Measurements from ENCODE around the gene SOX8.

SOX8 gene

DNA sequence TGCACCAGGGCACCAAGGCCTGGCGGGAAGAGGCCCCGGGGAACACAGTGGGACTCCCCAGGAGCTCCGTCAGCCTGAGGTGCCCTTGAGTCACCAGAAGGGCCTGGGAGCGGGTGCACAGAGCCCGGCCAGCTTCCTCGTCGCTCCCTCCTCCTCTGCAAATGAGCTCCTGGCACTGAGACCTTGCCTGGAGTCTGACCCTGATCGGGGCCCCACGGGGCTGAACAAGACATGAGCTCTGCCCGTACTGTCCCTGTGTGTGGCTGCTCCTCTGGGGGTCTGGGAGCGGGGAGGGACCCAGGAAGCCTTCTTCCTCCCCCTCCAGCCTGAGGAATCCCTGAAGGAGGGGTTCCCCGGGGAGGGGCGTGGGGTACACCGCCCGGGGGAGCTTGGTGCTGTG is 54.6 kb downstream of the SOX8 start:
- Histone ChIP-seq H3K9ac (ENCODE audit: low read length in 5 of 5) (no peak overlapping the region), H3K27ac (ENCODE audit: low read depth, low read length) (no peak overlapping the region), H3K4me3 (ENCODE audit: low read depth in 1 of 5, low read length in 5 of 5) (no peak overlapping the region), H3K9me3 (ENCODE audit: control insufficient read depth in 5 of 5, low read length in 5 of 5) (peaks cover 0 to 12% (median 0%) of the 10 kb centered on the region in 5 donors), H3K4me1 (ENCODE audit: control insufficient read depth in 5 of 5, insufficient read depth in 5 of 5, low read length in 5 of 5) (no peaks in the 10 kb centered on the region), H3K27me3 (ENCODE audit: control insufficient read depth in 5 of 5, insufficient read depth in 4 of 5, low read length in 5 of 5) (peaks cover 21 to 56% (median 41%) of the 10 kb centered on the region in 5 donors), H3K36me3 (ENCODE audit: control insufficient read depth in 5 of 5, insufficient read depth in 5 of 5, low read length in 5 of 5) (no peaks in the 10 kb centered on the region)

Measured in subcutaneous abdominal adipose tissue (tissue), 5 donors.